ENCODE measurements around the gene LRRC52. TPM values are rescaled to one million over a fixed set of nuclear protein-coding genes. Genes with fewer than 3 reads are reported as not detected.

The LRRC52 gene
- total RNA-seq, 4 donors from 2014 or later, result not detected

- no peaks in the 10 kb centered on the region for H3K9me3 ChIP-seq
- TF ChIP-seq, protein P1, sequence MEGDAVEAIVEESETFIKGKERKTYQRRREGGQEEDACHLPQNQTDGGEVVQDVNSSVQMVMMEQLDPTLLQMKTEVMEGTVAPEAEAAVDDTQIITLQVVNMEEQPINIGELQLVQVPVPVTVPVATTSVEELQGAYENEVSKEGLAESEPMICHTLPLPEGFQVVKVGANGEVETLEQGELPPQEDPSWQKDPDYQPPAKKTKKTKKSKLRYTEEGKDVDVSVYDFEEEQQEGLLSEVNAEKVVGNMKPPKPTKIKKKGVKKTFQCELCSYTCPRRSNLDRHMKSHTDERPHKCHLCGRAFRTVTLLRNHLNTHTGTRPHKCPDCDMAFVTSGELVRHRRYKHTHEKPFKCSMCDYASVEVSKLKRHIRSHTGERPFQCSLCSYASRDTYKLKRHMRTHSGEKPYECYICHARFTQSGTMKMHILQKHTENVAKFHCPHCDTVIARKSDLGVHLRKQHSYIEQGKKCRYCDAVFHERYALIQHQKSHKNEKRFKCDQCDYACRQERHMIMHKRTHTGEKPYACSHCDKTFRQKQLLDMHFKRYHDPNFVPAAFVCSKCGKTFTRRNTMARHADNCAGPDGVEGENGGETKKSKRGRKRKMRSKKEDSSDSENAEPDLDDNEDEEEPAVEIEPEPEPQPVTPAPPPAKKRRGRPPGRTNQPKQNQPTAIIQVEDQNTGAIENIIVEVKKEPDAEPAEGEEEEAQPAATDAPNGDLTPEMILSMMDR (IDR thresholded peaks at IDR 0.05), result no peak
- TF ChIP-seq POLR2A (IDR thresholded peaks at IDR 0.05), result no peak
- H3K36me3 ChIP-seq, result no peaks in the 10 kb centered on the region
- no peak overlapping the region for H3K27ac ChIP-seq
- no peaks in the 10 kb centered on the region for H3K27me3 ChIP-seq
- DNase-seq, result no peak
- no peak overlapping the region for H3K4me3 ChIP-seq
- H3K4me1 ChIP-seq, result no peaks in the 10 kb centered on the region
Measured at GRCh38 chr1:165512816-165513215, 31.0 kb upstream of the LRRC52 start.

GRCh38 chr1:165516469-165516868 lies 27.3 kb upstream of the LRRC52 start:
- H3K9me3 ChIP-seq, result no peaks in the 10 kb centered on the region
- H3K4me1 ChIP-seq, result no peaks in the 10 kb centered on the region
- H3K36me3 ChIP-seq, result no peaks in the 10 kb centered on the region
- no peak for DNase-seq
- no peaks in the 10 kb centered on the region for H3K27me3 ChIP-seq
- H3K27ac ChIP-seq, result no peak overlapping the region
- TF ChIP-seq POLR2A (IDR thresholded peaks at IDR 0.05), result no peak
- no peak overlapping the region for H3K4me3 ChIP-seq

- TF ChIP-seq, protein P1 (IDR thresholded peaks at IDR 0.05), result no peak
- TF ChIP-seq POLR2A (IDR thresholded peaks at IDR 0.05), result no peak
Measured at GRCh38 chr1:165520646-165521045, 23.2 kb upstream of the LRRC52 start.

GRCh38 chr1:165524639-165525285 lies 19.0 kb upstream of the LRRC52 start:
- H3K36me3 ChIP-seq, result no peaks in the 10 kb centered on the region
- H3K27ac ChIP-seq, result no peak overlapping the region
- H3K4me1 ChIP-seq, result no peaks in the 10 kb centered on the region
- no peak for TF ChIP-seq POLR2A (IDR thresholded peaks at IDR 0.05)
- TF ChIP-seq, protein P1 (IDR thresholded peaks at IDR 0.05), result no peak
- no peak for DNase-seq
- no peaks in the 10 kb centered on the region for H3K9me3 ChIP-seq
- H3K4me3 ChIP-seq, result no peak overlapping the region
- no peaks in the 10 kb centered on the region for H3K27me3 ChIP-seq

More at GRCh38 chr1:165520646-165521045, 23.2 kb upstream of the LRRC52 start:
- no peak for DNase-seq
- H3K36me3 ChIP-seq, result no peaks in the 10 kb centered on the region
- H3K4me3 ChIP-seq, result no peak overlapping the region
- H3K9me3 ChIP-seq, result no peaks in the 10 kb centered on the region
- no peaks in the 10 kb centered on the region for H3K4me1 ChIP-seq
- H3K27ac ChIP-seq, result no peak overlapping the region
- H3K27me3 ChIP-seq, result no peaks in the 10 kb centered on the region

GRCh38 chr1:165525708-165526107 lies 18.1 kb upstream of the LRRC52 start:
- DNase-seq, result no peak
- H3K4me1 ChIP-seq, result no peaks in the 10 kb centered on the region
- no peak for TF ChIP-seq POLR2A (IDR thresholded peaks at IDR 0.05)
- TF ChIP-seq, protein P1 (IDR thresholded peaks at IDR 0.05), result no peak
- H3K4me3 ChIP-seq, result no peak overlapping the region
- no peak overlapping the region for H3K27ac ChIP-seq
- H3K36me3 ChIP-seq, result no peaks in the 10 kb centered on the region
- H3K27me3 ChIP-seq, result no peaks in the 10 kb centered on the region
- H3K9me3 ChIP-seq, result no peaks in the 10 kb centered on the region

DNA sequence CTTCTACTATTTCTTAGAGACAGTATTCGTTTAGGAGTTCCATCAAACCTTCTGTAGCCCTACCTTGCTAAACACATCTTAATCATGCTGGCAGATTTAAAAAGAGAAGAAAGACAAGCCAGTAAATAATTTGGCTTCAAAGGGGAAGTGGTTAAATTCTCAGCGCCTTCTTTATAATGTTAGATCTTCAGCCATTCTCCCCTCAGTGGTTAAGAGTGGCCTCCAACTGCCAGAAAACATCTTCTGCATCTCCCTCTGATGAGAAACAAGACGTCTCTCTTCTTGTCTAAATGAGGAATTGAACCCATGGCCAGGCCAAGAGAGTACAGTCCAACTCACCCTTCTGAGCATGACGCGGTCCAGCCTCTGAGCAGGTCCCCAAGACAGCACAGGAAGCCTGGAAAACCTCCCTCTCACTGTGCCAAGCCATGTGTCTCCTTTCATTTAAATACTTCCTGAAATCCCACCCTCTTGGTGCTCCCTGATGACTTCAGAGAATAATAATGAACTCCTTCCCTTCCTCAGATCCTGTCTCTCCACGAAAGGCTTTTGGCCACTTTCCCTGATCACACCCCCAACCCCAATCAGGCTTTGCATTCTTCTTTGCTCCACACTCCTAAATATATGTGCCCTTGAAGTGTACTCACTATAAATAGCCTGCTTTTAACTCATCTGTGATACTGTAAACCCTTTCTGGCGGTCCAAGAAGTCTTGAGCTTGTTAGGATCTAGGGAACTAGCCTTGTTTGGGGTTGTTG lies 16.4 kb upstream of the LRRC52 start:
- Histone ChIP-seq H3K36me3 (no peaks in the 10 kb centered on the region), H3K9me3 (no peaks in the 10 kb centered on the region), H3K27me3 (no peaks in the 10 kb centered on the region), H3K27ac (no peak overlapping the region), H3K4me1 (no peaks in the 10 kb centered on the region), H3K4me3 (no peak overlapping the region)
- DNase-seq, result no peak
- TF ChIP-seq, protein P1 (IDR thresholded peaks at IDR 0.05), result no peak
- TF ChIP-seq POLR2A (IDR thresholded peaks at IDR 0.05), result no peak

Data from Peyer's patch (tissue), 4 donors.